Vagina (tissue), 2 donors: ENCODE measurements around the gene ZNF519.
"Not testable (repeated sequence)": the region's sequence is repeated elsewhere in the genome, so short reads cannot be mapped to it uniquely, and the experiment has no call there.

Experiments used
- POLR2AphosphoS5 ChIP-seq, 2 donors: sonication (generic); formaldehyde crosslinking; IDR thresholded peaks; one replicate each; pipeline ENCODE4 v1.9.0; 2017; ENCODE audit warnings: antibody characterized with exemption in 2 of 2, mild to moderate bottlenecking in 2 of 2, low read depth in 1 of 2; ENCODE audit not compliant: insufficient read depth in 1 of 2
- TF ChIP-seq, protein P1 (sequence below), 3 experiments: fragments of 450-650 bp in 2 of 3; fragments of 200-600 bp in 1 of 3; sonication (generic) in 1 of 3; IDR thresholded peaks; one replicate each; pipeline ENCODE4 v1.5.1; 2017 to 2019; ENCODE audit warnings: antibody characterized with exemption in 3 of 3, mild to moderate bottlenecking in 2 of 3, moderate library complexity in 2 of 3

DNA sequence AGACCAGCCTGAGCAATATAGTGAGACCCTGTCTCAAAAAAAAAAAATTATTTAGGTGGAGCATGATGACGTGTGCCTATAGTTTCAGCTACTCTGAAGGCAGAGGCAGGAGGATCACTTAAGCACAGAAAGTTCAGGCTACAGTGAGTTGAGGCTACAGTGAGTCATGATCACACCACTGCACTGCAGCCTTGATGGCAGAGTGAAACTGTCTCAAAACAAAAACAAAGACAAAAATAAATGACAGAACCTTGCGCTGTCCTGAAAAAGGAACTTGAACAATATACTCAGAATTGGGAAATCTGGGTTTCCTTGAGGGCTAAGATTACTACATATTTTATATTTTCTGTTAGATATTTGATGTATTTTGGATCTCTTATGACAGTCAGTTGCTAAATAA is 7.3 kb upstream of the ZNF519 start:
- TF ChIP-seq, protein P1, sequence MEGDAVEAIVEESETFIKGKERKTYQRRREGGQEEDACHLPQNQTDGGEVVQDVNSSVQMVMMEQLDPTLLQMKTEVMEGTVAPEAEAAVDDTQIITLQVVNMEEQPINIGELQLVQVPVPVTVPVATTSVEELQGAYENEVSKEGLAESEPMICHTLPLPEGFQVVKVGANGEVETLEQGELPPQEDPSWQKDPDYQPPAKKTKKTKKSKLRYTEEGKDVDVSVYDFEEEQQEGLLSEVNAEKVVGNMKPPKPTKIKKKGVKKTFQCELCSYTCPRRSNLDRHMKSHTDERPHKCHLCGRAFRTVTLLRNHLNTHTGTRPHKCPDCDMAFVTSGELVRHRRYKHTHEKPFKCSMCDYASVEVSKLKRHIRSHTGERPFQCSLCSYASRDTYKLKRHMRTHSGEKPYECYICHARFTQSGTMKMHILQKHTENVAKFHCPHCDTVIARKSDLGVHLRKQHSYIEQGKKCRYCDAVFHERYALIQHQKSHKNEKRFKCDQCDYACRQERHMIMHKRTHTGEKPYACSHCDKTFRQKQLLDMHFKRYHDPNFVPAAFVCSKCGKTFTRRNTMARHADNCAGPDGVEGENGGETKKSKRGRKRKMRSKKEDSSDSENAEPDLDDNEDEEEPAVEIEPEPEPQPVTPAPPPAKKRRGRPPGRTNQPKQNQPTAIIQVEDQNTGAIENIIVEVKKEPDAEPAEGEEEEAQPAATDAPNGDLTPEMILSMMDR (IDR thresholded peaks at IDR 0.05) = not testable (repeated sequence)
- not testable (repeated sequence) for TF ChIP-seq POLR2AphosphoS5 (IDR thresholded peaks at IDR 0.05; ENCODE audit: insufficient read depth in 1 of 2, low read depth in 1 of 2)
